ENCODE measurements around the gene ZC3HAV1. TPM values are rescaled to one million over a fixed set of nuclear protein-coding genes. Genes with fewer than 3 reads are reported as not detected.

Gene ZC3HAV1
- total RNA-seq, 4 donors from 2014 or later = 3.5 to 10.4 (median 4.5) TPM

GRCh38 chr7:139049936-139050335 lies 59.6 kb downstream of the ZC3HAV1 start:
- Histone ChIP-seq H3K4me1 (no peaks in the 10 kb centered on the region), H3K27ac (no peak overlapping the region), H3K4me3 (no peak overlapping the region), H3K27me3 (no peaks in the 10 kb centered on the region), H3K9me3 (no peaks in the 10 kb centered on the region), H3K36me3 (peaks cover 0 to 25% of the 10 kb centered on the region in 2 donors)
- in situ Hi-C loops (cut with MboI; ENCODE audit: low sequenced_read_pairs in 4 of 4) = no loop called here
- ATAC-seq (no peak), DNase-seq (no peak)
- intact Hi-C loops (cut with DNase I; ENCODE audit: low total_unique reads) = no loop called here
- TF ChIP-seq CTCF (IDR thresholded peaks at IDR 0.05 in 4 of 5, conservative IDR thresholded peaks at IDR 0.05 in 1 of 5) (no peak), POLR2A (IDR thresholded peaks at IDR 0.05) (no peak)

- in situ Hi-C loops (cut with MboI; ENCODE audit: low sequenced_read_pairs in 4 of 4) = no loop called here
- Histone ChIP-seq H3K4me1 (no peaks in the 10 kb centered on the region), H3K36me3 (peaks cover 0 to 25% of the 10 kb centered on the region in 2 donors), H3K27me3 (no peaks in the 10 kb centered on the region), H3K27ac (no peak overlapping the region), H3K9me3 (no peaks in the 10 kb centered on the region), H3K4me3 (no peak overlapping the region)
- intact Hi-C loops (cut with DNase I; ENCODE audit: low total_unique reads) = no loop called here
- DNase-seq (no peak), ATAC-seq (no peak)
- TF ChIP-seq POLR2A (IDR thresholded peaks at IDR 0.05) (no peak), CTCF (IDR thresholded peaks at IDR 0.05 in 4 of 5, conservative IDR thresholded peaks at IDR 0.05 in 1 of 5) (no peak)
Observed at GRCh38 chr7:139049111-139049510, 60.4 kb downstream of the ZC3HAV1 start.

GRCh38 chr7:139047970-139048369 lies 61.5 kb downstream of the ZC3HAV1 start:
- Histone ChIP-seq H3K4me1 (no peaks in the 10 kb centered on the region), H3K27ac (no peak overlapping the region), H3K36me3 (peaks cover 0 to 19% of the 10 kb centered on the region in 2 donors), H3K27me3 (no peaks in the 10 kb centered on the region), H3K9me3 (no peaks in the 10 kb centered on the region), H3K4me3 (no peak overlapping the region)
- intact Hi-C loops (cut with DNase I; ENCODE audit: low total_unique reads) = no loop called here
- TF ChIP-seq CTCF (IDR thresholded peaks at IDR 0.05 in 4 of 5, conservative IDR thresholded peaks at IDR 0.05 in 1 of 5) (no peak), POLR2A (IDR thresholded peaks at IDR 0.05) (no peak)
- DNase-seq (no peak), ATAC-seq (no peak)
- in situ Hi-C loops (cut with MboI; ENCODE audit: low sequenced_read_pairs in 4 of 4) = no loop called here

GRCh38 chr7:139046143-139046542 lies 63.4 kb downstream of the ZC3HAV1 start:
- intact Hi-C loops (cut with DNase I; ENCODE audit: low total_unique reads) (no loop called here), in situ Hi-C loops (cut with MboI; ENCODE audit: low sequenced_read_pairs in 4 of 4) (no loop called here)
- ATAC-seq (no peak), DNase-seq (no peak)
- H3K27me3 ChIP-seq = no peaks in the 10 kb centered on the region
- peaks cover 0 to 15% of the 10 kb centered on the region in 2 donors for H3K36me3 ChIP-seq
- TF ChIP-seq CTCF (IDR thresholded peaks at IDR 0.05 in 4 of 5, conservative IDR thresholded peaks at IDR 0.05 in 1 of 5) (no peak), POLR2A (IDR thresholded peaks at IDR 0.05) (no peak)
- no peak overlapping the region for H3K4me3 ChIP-seq
- no peaks in the 10 kb centered on the region for H3K9me3 ChIP-seq
- H3K4me1 ChIP-seq = no peaks in the 10 kb centered on the region
- H3K27ac ChIP-seq = no peak overlapping the region

All from gastrocnemius medialis (tissue), 4 donors.